Measurements from ENCODE around the gene ZNF410. TPM values are rescaled to one million over a fixed set of nuclear protein-coding genes. Genes with fewer than 3 reads are reported as not detected.

Gene ZNF410
- total and polyA plus RNA-seq, 2 of the 8 experiments (the other 6 are each of a cell fraction or from before 2014, with no cell fraction given), result 11.2 to 18.9 TPM

DNA sequence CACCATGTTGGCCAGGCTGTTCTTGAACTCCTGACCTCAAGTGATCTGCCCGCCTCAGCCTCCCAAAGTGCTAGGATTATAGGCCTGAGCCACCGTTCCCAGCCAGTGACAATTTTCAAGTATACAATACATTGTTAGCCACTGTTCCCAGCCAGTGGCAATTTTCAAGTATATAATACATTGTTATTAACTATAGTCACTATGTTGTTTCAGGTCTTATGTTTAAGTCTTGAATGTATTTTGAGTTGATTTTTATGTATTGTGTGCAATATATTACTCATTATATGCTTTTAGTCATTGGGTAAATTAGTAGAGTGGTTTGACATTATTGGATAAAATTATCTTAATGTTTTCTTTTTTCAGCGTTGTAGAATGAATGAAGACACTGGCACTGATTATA lies 13.0 kb upstream of the ZNF410 start:
- Histone ChIP-seq H4K91ac (replicated peaks; ENCODE audit: insufficient read length, low read length) (no peak overlapping the region), H3K56ac (replicated peaks; ENCODE audit: insufficient read length, low read depth, low read length) (no peak overlapping the region), H3K9me3 (ENCODE audit: insufficient read depth in 2 of 2, low read depth in 1 of 2, low read length in 1 of 2) (no peaks in the 10 kb centered on the region), H4K20me1 (replicated peaks in 1 of 2; ENCODE audit: control insufficient read depth in 1 of 2, insufficient read depth in 2 of 2, low read length in 2 of 2) (no peaks in the 10 kb centered on the region), H3K4ac (replicated peaks; ENCODE audit: insufficient read length, low read depth, low read length) (no peak overlapping the region), H2AK5ac (ENCODE audit: low read depth, low read length) (no peak overlapping the region), H3K27me3 (replicated peaks in 1 of 4; ENCODE audit: control insufficient read depth in 3 of 4, extremely low read depth in 1 of 4, insufficient read depth in 3 of 4, low read length in 3 of 4) (no peaks in the 10 kb centered on the region), H2AFZ (ENCODE audit: low read length) (no peak overlapping the region), H3K4me3 (ENCODE audit: extremely low read depth in 1 of 4, insufficient read depth in 2 of 4, low read depth in 3 of 4, low read length in 4 of 4) (no peak overlapping the region), H3K27ac (ENCODE audit: low read depth, low read length) (no peak overlapping the region), H3K23ac (ENCODE audit: insufficient read length) (no peak overlapping the region), H2BK15ac (ENCODE audit: low read length) (no peak overlapping the region), H4K5ac (ENCODE audit: insufficient read length, low read depth, low read length) (no peak overlapping the region), H3K23me2 (ENCODE audit: low read depth, low read length) (no peaks in the 10 kb centered on the region), H2BK5ac (ENCODE audit: low read depth, low read length) (no peak overlapping the region), H3K9ac (replicated peaks in 1 of 4; ENCODE audit: extremely low read depth in 1 of 4, low read depth in 3 of 4, low read length in 3 of 4) (no peak overlapping the region), H3K14ac (ENCODE audit: insufficient read length) (no peak overlapping the region), H2BK12ac (ENCODE audit: low read depth, low read length) (no peak overlapping the region), H2BK120ac (replicated peaks; ENCODE audit: low read depth, low read length) (no peak overlapping the region), H3K79me1 (ENCODE audit: low read depth, low read length) (no peaks in the 10 kb centered on the region), H3K18ac (ENCODE audit: extremely low read depth, low read length) (no peak overlapping the region), H3K4me2 (ENCODE audit: insufficient read depth in 1 of 2, low read depth in 2 of 2, low read length in 2 of 2) (no peak overlapping the region), H4K8ac (ENCODE audit: extremely low read depth, insufficient read depth, low read length) (no peak overlapping the region), H3K36me3 (ENCODE audit: control insufficient read depth in 2 of 4, insufficient read depth in 4 of 4, low read length in 3 of 4) (no peaks in the 10 kb centered on the region; a peak in 1 of 8 replicates), H3K4me1 (replicated peaks in 1 of 4; ENCODE audit: control insufficient read depth in 3 of 4, insufficient read depth in 4 of 4, low read length in 3 of 4) (no peaks in the 10 kb centered on the region), H3K79me2 (ENCODE audit: control insufficient read depth in 1 of 2, insufficient read depth in 2 of 2, low read length in 2 of 2) (no peaks in the 10 kb centered on the region), H2BK20ac (ENCODE audit: low read length) (no peak overlapping the region)
- TF ChIP-seq POLR2AphosphoS5 (IDR thresholded peaks at IDR 0.05; ENCODE audit: low read depth, low read length) (no peak), HDAC6 (IDR thresholded peaks at IDR 0.05; ENCODE audit: low read depth, low read length) (no peak), JUND (IDR thresholded peaks at IDR 0.05; ENCODE audit: low read length) (no peak), GTF2F1 (IDR thresholded peaks at IDR 0.05; ENCODE audit: borderline replicate concordance, low read depth, low read length) (no peak)
- ChIA-PET POLR2A (ENCODE audit: partially characterized antibody) (interaction anchor here (0.6 kb wide), 1 partner anchor 39 kb away, joined by 3 read pairs; no protein-coding TSS in a partner anchor), CTCF (ENCODE audit: partially characterized antibody) (interaction anchor here (0.9 kb wide), 1 partner anchor 47 kb away, joined by 3 read pairs; no protein-coding TSS in a partner anchor)
- FAIRE-seq, result no peak
- 93% methylated on average over 3 of the region's 3 CpGs; no CpG with 5 or more reads in 1 of the 2 experiments for WGBS, 2 experiments (ENCODE audit: extremely low coverage in 1 of 2, insufficient coverage in 1 of 2, insufficient read length in 1 of 2, insufficient replicate concordance in 2 of 2, low coverage in 1 of 2, low lambda C conversion rate in 2 of 2, missing lambda C conversion rate in 1 of 2)
- DNase-seq (ENCODE audit: low read depth in 1 of 2, low spot score in 2 of 2), result no peak

Data from H1 (cell line).